ENCODE measurements around the gene SPECC1.
"Not testable (repeated sequence)": the region's sequence is repeated elsewhere in the genome, so short reads cannot be mapped to it uniquely, and the experiment has no call there.

The SPECC1 gene

GRCh38 chr17:20159406-20160069 lies 150.4 kb downstream of the SPECC1 start:
- TF ChIP-seq Cebpa-rat (IDR thresholded peaks at IDR 0.05), result peak in 1 of 11 experiments; percentile 46; a peak in 1 of 22 replicates
- no peak overlapping the region for H3K27ac ChIP-seq
- H3K9ac ChIP-seq, result no peak overlapping the region
- H3K4me2 ChIP-seq, result no peak overlapping the region; a peak in 1 of 22 replicates
- H3K9me3 ChIP-seq (replicated peaks in 1 of 11), result no peaks in the 10 kb centered on the region
- peaks cover 6 to 22% (median 15%) of the 10 kb centered on the region in 10 experiments for H3K4me1 ChIP-seq
- H3K27me3 ChIP-seq, result peaks cover 9 to 23% (median 19%) of the 10 kb centered on the region in 11 experiments
- H3K4me3 ChIP-seq, result no peak overlapping the region
- H3K36me3 ChIP-seq, result peaks cover 0 to 48% (median 11%) of the 10 kb centered on the region in 11 experiments; a peak in 12 of 22 replicates
- H4K20me1 ChIP-seq, result peaks cover 17 to 97% (median 80%) of the 10 kb centered on the region in 11 experiments; a peak in 20 of 22 replicates

- H3K36me3 ChIP-seq, result peaks cover 0 to 41% (median 7%) of the 10 kb centered on the region in 11 experiments; a peak in 12 of 22 replicates
- not testable (repeated sequence) for H3K4me1 ChIP-seq; H3K9ac ChIP-seq; H3K4me3 ChIP-seq; H3K9me3 ChIP-seq (replicated peaks in 1 of 11); H3K27ac ChIP-seq; H3K27me3 ChIP-seq; H3K4me2 ChIP-seq
- H4K20me1 ChIP-seq, result peaks cover 0 to 74% (median 46%) of the 10 kb centered on the region in 11 experiments; a peak in 14 of 22 replicates
Observed at GRCh38 chr17:20165516-20165915, 156.4 kb downstream of the SPECC1 start.

GRCh38 chr17:20170085-20170484 lies 160.9 kb downstream of the SPECC1 start:
- Histone ChIP-seq H3K27me3 (no peaks in the 10 kb centered on the region), H4K20me1 (peaks cover 0 to 79% (median 56%) of the 10 kb centered on the region in 11 experiments; a peak in 17 of 22 replicates), H3K4me3 (no peak overlapping the region), H3K27ac (no peak overlapping the region), H3K4me2 (no peak overlapping the region), H3K4me1 (peaks cover 0 to 16% (median 5%) of the 10 kb centered on the region in 10 experiments; a peak in 5 of 20 replicates), H3K36me3 (peaks cover 0 to 38% (median 0%) of the 10 kb centered on the region in 11 experiments; a peak in 9 of 22 replicates), H3K9ac (no peak overlapping the region), H3K9me3 (replicated peaks in 1 of 11) (no peaks in the 10 kb centered on the region)
- no peak for TF ChIP-seq Cebpa-rat (IDR thresholded peaks at IDR 0.05)

GRCh38 chr17:20171741-20172365 lies 162.7 kb downstream of the SPECC1 start:
- peaks cover 0 to 16% (median 5%) of the 10 kb centered on the region in 10 experiments; a peak in 5 of 20 replicates for H3K4me1 ChIP-seq
- H3K9me3 ChIP-seq (replicated peaks in 1 of 11), result no peaks in the 10 kb centered on the region
- no peak overlapping the region for H3K4me2 ChIP-seq
- peaks cover 0 to 90% (median 74%) of the 10 kb centered on the region in 11 experiments; a peak in 18 of 22 replicates for H4K20me1 ChIP-seq
- TF ChIP-seq Cebpa-rat (IDR thresholded peaks at IDR 0.05), result no peak
- H3K36me3 ChIP-seq, result peaks cover 0 to 28% (median 0%) of the 10 kb centered on the region in 11 experiments; a peak in 6 of 22 replicates
- H3K27ac ChIP-seq, result no peak overlapping the region
- no peak overlapping the region for H3K4me3 ChIP-seq
- H3K9ac ChIP-seq, result no peak overlapping the region
- no peaks in the 10 kb centered on the region for H3K27me3 ChIP-seq

GRCh38 chr17:20172376-20172775 lies 163.2 kb downstream of the SPECC1 start:
- Histone ChIP-seq H3K36me3 (peaks cover 0 to 25% (median 0%) of the 10 kb centered on the region in 11 experiments; a peak in 6 of 22 replicates), H3K27me3 (no peaks in the 10 kb centered on the region), H3K4me1 (peaks cover 0 to 16% (median 5%) of the 10 kb centered on the region in 10 experiments; a peak in 5 of 20 replicates), H3K4me2 (no peak overlapping the region), H4K20me1 (peaks cover 0 to 95% (median 79%) of the 10 kb centered on the region in 11 experiments; a peak in 18 of 22 replicates), H3K9ac (no peak overlapping the region), H3K27ac (no peak overlapping the region), H3K9me3 (replicated peaks in 1 of 11) (no peaks in the 10 kb centered on the region), H3K4me3 (no peak overlapping the region)
- no peak for TF ChIP-seq Cebpa-rat (IDR thresholded peaks at IDR 0.05)

GRCh38 chr17:20173091-20173490 lies 163.9 kb downstream of the SPECC1 start:
- Histone ChIP-seq H4K20me1 (peaks cover 0 to 100% (median 85%) of the 10 kb centered on the region in 11 experiments; a peak in 18 of 22 replicates), H3K4me2 (no peak overlapping the region), H3K9me3 (replicated peaks in 1 of 11) (no peaks in the 10 kb centered on the region), H3K27ac (no peak overlapping the region), H3K27me3 (no peaks in the 10 kb centered on the region), H3K4me1 (peaks cover 0 to 16% (median 5%) of the 10 kb centered on the region in 10 experiments; a peak in 5 of 20 replicates), H3K4me3 (no peak overlapping the region), H3K9ac (no peak overlapping the region), H3K36me3 (peaks cover 0 to 24% (median 0%) of the 10 kb centered on the region in 11 experiments; a peak in 4 of 22 replicates)
- TF ChIP-seq Cebpa-rat (IDR thresholded peaks at IDR 0.05), result no peak

- Histone ChIP-seq H3K27ac (no peak overlapping the region), H3K27me3 (no peaks in the 10 kb centered on the region), H4K20me1 (peaks cover 0 to 99% (median 84%) of the 10 kb centered on the region in 11 experiments; a peak in 18 of 22 replicates), H3K4me3 (no peak overlapping the region), H3K36me3 (peaks cover 0 to 21% (median 0%) of the 10 kb centered on the region in 11 experiments; a peak in 4 of 22 replicates), H3K9ac (no peak overlapping the region), H3K9me3 (replicated peaks in 1 of 11) (no peaks in the 10 kb centered on the region), H3K4me1 (peaks cover 0 to 16% (median 5%) of the 10 kb centered on the region in 10 experiments; a peak in 5 of 20 replicates), H3K4me2 (peak overlapping the region in 3 of 11 experiments; percentile 3 to 22 (median 12); a peak in 2 of 22 replicates)
- no peak for TF ChIP-seq Cebpa-rat (IDR thresholded peaks at IDR 0.05)
Observed at GRCh38 chr17:20174588-20175265, 165.6 kb downstream of the SPECC1 start.

GRCh38 chr17:20179041-20179440 lies 169.9 kb downstream of the SPECC1 start:
- Histone ChIP-seq H3K36me3 (peaks cover 0 to 12% (median 0%) of the 10 kb centered on the region in 11 experiments; a peak in 4 of 22 replicates), H3K27ac (no peak overlapping the region), H3K4me1 (peaks cover 0 to 10% (median 4%) of the 10 kb centered on the region in 10 experiments; a peak in 8 of 20 replicates), H3K9me3 (replicated peaks in 1 of 11) (no peaks in the 10 kb centered on the region), H3K4me2 (no peak overlapping the region), H3K9ac (no peak overlapping the region), H3K27me3 (no peaks in the 10 kb centered on the region), H4K20me1 (peaks cover 0 to 83% (median 59%) of the 10 kb centered on the region in 11 experiments; a peak in 17 of 22 replicates), H3K4me3 (no peak overlapping the region)
- TF ChIP-seq Cebpa-rat (IDR thresholded peaks at IDR 0.05), result no peak
